Measurements from ENCODE around the gene ARHGAP4.

ARHGAP4 gene

DNA sequence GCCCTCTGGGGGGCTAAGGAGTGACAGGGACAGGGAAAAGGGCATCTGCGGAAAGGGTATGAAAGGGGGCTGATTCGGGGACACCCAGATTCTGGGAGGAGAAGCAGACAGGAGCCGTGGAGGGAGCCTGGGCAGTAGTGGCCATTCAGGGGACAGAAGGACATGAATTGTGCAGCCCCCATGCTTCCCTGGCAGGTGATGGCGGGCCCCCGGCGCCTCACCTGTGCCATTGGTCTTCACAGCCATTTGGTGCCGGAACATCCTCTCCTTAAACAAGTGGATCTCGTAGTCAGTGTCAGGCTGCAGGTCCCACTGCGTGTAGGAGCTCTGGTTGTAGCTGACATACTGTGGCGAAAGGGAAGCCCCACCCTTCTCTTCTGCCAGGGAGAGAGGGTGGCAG, 62.0 kb downstream of the ARHGAP4 start:
- no peak for DNase-seq

DNA sequence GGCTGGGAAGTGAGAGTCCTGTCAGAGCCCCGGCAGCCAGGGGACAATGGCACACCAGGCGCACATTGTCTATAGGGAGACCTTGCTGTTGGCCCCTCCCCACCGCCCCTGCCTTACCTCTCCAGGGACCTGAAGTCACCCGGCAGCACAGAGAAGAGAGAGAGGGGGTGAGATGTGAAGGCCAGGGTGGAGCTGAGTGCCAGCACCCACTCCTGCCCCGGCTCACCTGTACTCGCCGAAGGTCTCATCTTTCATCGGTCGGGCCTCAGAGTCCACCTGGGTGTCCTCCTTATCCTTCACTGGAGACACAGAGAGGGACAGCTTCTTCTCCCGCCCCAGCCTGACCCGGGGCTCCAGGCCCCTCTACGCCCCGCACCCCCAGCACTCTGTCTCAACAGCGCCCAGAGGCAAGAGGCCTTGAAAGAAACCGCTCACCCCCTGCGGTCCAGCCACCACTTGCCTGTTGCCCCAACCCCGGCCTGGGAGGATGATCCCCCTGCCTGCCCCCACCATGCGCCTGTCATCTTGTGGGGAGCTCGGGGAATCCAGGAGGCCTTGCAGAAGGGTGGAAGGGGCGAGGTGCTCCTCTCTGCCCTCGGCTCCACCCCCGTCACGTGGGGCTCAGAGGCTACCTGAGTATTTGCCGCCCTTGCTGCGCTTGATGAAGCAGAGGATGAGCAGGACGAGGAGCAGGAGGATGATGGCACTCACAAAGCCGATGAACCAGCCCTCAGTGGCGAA, 62.6 kb downstream of the ARHGAP4 start:
- DNase-seq = no peak

DNA sequence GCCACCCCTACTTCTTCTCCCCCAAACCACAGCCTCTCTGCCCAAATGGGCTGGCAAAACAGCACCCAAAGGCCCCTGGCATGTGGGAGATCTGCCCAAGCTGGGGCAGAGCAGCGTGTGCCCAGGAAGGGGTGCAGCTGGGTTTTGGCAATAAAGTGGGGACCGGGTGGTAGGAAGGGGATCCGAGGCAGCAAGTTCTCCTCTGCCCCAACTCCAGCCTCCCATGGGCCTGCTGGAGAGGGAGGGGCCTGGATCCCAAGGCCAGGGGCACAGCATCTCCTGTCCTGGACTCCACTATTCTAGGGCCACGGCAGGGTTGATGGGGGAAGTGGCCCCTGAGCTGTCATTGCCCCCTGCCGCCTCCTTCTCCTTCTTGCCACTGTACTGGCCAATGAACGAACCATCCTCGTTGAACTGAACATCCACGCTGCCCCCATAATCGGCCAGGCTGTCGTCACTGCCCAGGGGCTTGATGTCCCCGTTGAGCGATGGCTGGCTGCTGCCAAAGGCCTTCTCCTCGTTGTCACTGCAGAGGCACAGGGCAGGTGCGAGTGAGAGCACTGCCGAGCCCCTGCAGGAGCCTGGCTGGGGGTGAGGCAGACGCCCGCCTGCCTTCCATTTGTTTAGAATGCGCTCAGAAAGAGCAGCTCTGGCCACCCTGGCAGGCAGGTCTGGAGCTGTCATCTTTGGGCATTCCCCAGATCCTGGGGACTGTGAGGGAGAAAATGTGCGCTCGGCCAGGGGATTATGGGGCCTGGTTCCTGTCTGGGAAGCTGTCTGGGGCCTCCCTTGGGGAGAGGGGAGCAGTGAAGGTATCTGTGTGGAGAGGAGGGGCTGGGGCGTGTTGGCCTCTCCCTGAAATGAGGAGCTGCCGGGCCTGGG, 63.5 kb downstream of the ARHGAP4 start:
- DNase-seq = no peak

DNA sequence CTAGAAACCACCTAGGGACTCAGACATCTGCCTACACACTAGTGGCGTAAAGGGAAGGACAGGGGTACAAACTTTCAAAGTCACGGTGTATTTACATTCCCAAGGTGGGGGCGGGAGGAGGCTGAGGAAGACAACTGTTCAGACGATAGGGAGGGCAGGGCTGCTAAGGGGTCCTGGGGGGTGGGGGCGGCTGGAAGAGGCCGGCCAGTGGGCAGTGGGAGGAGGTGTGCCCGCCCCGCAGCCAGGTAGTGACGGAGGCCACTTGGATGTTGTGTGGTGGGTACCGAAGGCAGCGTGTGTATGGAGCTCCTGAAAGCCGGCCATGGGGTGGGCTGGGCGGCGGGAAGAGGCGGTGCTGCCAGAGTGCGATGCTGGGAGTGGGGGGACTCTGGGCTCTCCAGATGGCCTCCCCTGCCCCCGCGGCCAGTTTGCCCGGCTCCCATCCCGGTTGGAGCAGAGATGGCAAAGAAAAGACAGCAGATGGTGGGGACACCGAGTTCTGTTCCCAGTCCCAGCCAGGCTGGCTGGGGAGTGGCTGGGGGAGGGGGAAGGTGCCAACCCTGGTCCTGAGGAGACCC, 64.2 kb downstream of the ARHGAP4 start:
- no peak for DNase-seq

DNA sequence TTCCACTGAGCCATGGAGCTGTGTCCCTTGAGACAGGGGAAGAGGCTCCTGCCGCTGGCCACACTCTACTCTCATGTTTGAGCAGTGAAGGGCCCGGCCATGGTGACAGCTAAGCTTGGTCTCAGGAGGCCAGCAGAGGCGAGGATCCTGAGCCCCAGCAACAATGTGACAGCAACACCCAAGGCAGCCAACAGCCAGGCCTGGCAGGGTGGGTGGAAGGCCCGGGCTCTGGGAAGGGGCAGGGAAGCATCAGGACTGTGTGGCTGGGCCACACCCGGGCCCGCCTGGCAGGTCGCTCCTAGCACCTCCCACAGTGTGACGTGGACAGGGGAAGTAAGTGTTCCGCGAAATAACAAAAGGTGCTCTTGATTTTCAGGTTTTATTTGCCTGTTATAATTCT, 64.9 kb downstream of the ARHGAP4 start:
- DNase-seq = no peak

Measured in GF-D8 (cell line).